Stomach (tissue), 9 donors: ENCODE results near the gene RPE65. TPM values are rescaled to one million over a fixed set of nuclear protein-coding genes. Genes with fewer than 3 reads are reported as not detected.

ENCODE experiments used
- DNase-seq, 2 donors: peaks; one replicate each; pipeline versions ENCODE4 v3.0.0 to v3.0.0-alpha.2; 2013 to 2019
- H3K27ac ChIP-seq, 5 donors: fragments of 200-600 bp in 4 of 5; sonication (generic) in 4 of 5; one replicate each; pipeline ENCODE4 v1.5.1; 2013 to 2019; ENCODE audit warnings: mild to moderate bottlenecking in 1 of 5, moderate library complexity in 1 of 5
- H3K27me3 ChIP-seq, 3 donors: fragments of 200-600 bp; sonication (generic); one replicate each; pipeline ENCODE4 v1.5.1; 2017 to 2019; ENCODE audit warnings: mixed run types in 1 of 3
- H3K36me3 ChIP-seq, 4 donors: fragments of 200-600 bp; sonication (generic); 1 replicate in 3 of 4; 2 replicates in 1 of 4; pipeline ENCODE4 v1.5.1; 2016 to 2019
- H3K4me1 ChIP-seq, 4 donors: fragments of 200-600 bp; sonication (generic); one replicate each; pipeline ENCODE4 v1.5.1; 2016 to 2019
- H3K4me3 ChIP-seq, 4 donors: fragments of 200-600 bp; sonication (generic) in 3 of 4; one replicate each; pipeline ENCODE4 v1.5.1; 2016 to 2019; ENCODE audit warnings: mild to moderate bottlenecking in 1 of 4
- H3K9me3 ChIP-seq, 4 donors: fragments of 200-600 bp; sonication (generic); one replicate each; pipeline ENCODE4 v1.5.1; 2016 to 2019
- EP300 ChIP-seq: sonication (generic); formaldehyde crosslinking; IDR thresholded peaks from one replicate; pipeline ENCODE4 v1.6.1; 2017; ENCODE audit warnings: antibody characterized with exemption
- POLR2A ChIP-seq, 4 donors: fragments of 450-650 bp; IDR thresholded peaks; one replicate each; pipeline ENCODE4 v1.6.1; 2016; ENCODE audit warnings: antibody characterized with exemption in 4 of 4, control low read depth in 2 of 4, mild to moderate bottlenecking in 1 of 4, moderate library complexity in 1 of 4
- POLR2AphosphoS5 ChIP-seq, 3 donors: sonication (generic); formaldehyde crosslinking; IDR thresholded peaks; one replicate each; pipeline ENCODE4 v1.6.1; 2016; ENCODE audit warnings: antibody characterized with exemption in 3 of 3
- WGBS, 5 donors: extraction: QIAGEN DNeasy Blood & Tissue Kit in 3 of 5; methylation state at CpG; one replicate each; pipeline versions ENCODE4 v1.1.5 to v1.1.7; 2013 to 2018; 5-methylcytosine and 5-hydroxymethylcytosine counted together
- intact Hi-C: fragments of 100-400 bp; cut with DNase I; formaldehyde crosslinking; loops from one replicate; pipeline ENCODE4 v1.15.1; 2023; ENCODE audit warnings: low total_unique reads
- polyA plus RNA-seq, 3 donors: library from polyadenylated mRNA; stranded (reverse); fragments of 200-250 nt; gene quantifications; one replicate each; pipeline ENCODE4 v1.2.3, GENCODE V29; 2013
- small RNA-seq, 4 donors: library from RNA; depleted of rRNA; stranded (forward); fragments of <200 nt; gene quantifications; one replicate each; pipeline ENCODE3, GENCODE V24; 2016
- total RNA-seq, 5 donors: library from RNA; depleted of rRNA; stranded (reverse); fragments of >200 nt; gene quantifications; one replicate each; pipeline versions ENCODE4 v1.1.0 to v1.2.3, GENCODE V29; 2014 to 2016
- TF ChIP-seq, protein P1 (sequence below), 7 experiments: fragments of 450-650 bp in 4 of 7; fragments of 200-600 bp in 3 of 7; sonication (generic) in 3 of 7; IDR thresholded peaks; one replicate each; pipeline ENCODE4 v1.5.1; 2016 to 2019; ENCODE audit warnings: antibody characterized with exemption in 7 of 7, control low read depth in 2 of 7, mild to moderate bottlenecking in 1 of 7
- donor health status: healthy with polysubstance abuse.
- donor health status: Bipolar disorder and iron deficiency.
- donor health status: healthy.

The RPE65 gene
- total and polyA plus RNA-seq, 8 donors = 0.03 to 1.7 (median 0.46) TPM; not detected in 3

DNA sequence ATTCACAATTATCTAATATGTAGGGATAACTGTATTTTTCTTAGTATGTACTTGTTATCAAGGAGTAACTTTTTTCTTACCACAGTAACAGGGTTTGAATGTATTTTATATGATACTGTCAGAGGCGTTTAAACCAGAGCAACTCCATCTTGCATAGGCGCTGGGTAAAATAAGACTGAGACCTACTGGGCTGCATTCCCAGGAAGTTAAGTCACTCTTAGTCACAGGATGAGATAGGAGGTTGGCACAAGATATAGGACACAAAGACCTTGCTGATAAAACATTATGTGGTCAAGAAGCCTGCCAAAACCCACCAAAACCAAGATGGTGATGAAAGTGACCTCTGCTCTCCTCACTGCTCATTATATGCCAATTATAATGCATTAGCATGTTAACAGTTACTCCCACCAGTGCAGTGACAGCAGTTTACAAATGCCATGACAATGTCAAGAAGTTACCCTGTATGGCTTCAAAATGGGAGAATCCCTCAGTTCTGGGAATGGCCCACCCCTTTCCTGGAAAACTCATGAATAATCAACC is 64.8 kb downstream of the RPE65 start:
- Histone ChIP-seq H3K4me1 (peaks cover 0 to 19% (median 5%) of the 10 kb centered on the region in 4 donors), H3K36me3 (no peaks in the 10 kb centered on the region), H3K4me3 (no peak overlapping the region), H3K9me3 (no peaks in the 10 kb centered on the region), H3K27me3 (no peaks in the 10 kb centered on the region), H3K27ac (peak overlapping the region in 4 of 5 donors; percentile 32 to 72 (median 46))
- intact Hi-C loops = no loop called here
- TF ChIP-seq POLR2AphosphoS5 (IDR thresholded peaks at IDR 0.05) (no peak), EP300 (no peak), POLR2A (IDR thresholded peaks at IDR 0.05) (no peak)
- TF ChIP-seq, protein P1, sequence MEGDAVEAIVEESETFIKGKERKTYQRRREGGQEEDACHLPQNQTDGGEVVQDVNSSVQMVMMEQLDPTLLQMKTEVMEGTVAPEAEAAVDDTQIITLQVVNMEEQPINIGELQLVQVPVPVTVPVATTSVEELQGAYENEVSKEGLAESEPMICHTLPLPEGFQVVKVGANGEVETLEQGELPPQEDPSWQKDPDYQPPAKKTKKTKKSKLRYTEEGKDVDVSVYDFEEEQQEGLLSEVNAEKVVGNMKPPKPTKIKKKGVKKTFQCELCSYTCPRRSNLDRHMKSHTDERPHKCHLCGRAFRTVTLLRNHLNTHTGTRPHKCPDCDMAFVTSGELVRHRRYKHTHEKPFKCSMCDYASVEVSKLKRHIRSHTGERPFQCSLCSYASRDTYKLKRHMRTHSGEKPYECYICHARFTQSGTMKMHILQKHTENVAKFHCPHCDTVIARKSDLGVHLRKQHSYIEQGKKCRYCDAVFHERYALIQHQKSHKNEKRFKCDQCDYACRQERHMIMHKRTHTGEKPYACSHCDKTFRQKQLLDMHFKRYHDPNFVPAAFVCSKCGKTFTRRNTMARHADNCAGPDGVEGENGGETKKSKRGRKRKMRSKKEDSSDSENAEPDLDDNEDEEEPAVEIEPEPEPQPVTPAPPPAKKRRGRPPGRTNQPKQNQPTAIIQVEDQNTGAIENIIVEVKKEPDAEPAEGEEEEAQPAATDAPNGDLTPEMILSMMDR (IDR thresholded peaks at IDR 0.05) = no peak
- 35 to 66% (median 59%) methylated on average over 2 of the region's 2 CpGs for WGBS, 5 donors
- no peak for DNase-seq

DNA sequence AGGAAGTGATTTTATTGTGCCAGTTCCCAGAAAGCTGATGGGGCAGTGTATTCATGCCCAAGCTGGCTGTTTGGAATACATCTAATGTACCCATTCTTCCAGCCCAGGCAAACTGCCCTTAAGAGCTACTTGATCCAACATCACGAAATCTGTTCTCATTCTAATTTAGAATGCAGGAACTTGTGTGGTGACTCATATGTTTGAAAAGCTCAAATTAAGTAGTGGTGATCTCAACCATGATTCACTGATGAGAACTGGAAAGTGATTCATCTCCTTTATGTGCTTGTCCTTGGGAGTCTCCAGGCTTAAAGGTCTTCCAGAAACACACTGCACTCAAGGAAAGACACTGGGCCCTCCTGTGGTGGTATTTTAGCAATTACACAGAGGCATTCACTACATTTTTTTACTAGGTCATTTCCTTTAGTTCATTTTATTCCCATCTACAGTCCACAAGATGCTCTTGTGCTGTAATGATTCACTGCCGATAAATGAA is 65.4 kb downstream of the RPE65 start:
- 38 to 48% (median 40%) methylated on average over 2 of the region's 2 CpGs for WGBS, 5 donors
- Histone ChIP-seq H3K36me3 (no peaks in the 10 kb centered on the region), H3K27me3 (no peaks in the 10 kb centered on the region), H3K9me3 (no peaks in the 10 kb centered on the region), H3K27ac (peak overlapping the region; percentile 32 to 72 (median 54)), H3K4me3 (no peak overlapping the region), H3K4me1 (peaks cover 0 to 19% (median 5%) of the 10 kb centered on the region in 4 donors)
- no peak for TF ChIP-seq POLR2A (IDR thresholded peaks at IDR 0.05)
- TF ChIP-seq POLR2AphosphoS5 (IDR thresholded peaks at IDR 0.05) = peak in 2 of 3 donors; percentile 45 to 88
- DNase-seq = peak in 1 of 2 donors; percentile 38
- intact Hi-C loops = no loop called here

DNA sequence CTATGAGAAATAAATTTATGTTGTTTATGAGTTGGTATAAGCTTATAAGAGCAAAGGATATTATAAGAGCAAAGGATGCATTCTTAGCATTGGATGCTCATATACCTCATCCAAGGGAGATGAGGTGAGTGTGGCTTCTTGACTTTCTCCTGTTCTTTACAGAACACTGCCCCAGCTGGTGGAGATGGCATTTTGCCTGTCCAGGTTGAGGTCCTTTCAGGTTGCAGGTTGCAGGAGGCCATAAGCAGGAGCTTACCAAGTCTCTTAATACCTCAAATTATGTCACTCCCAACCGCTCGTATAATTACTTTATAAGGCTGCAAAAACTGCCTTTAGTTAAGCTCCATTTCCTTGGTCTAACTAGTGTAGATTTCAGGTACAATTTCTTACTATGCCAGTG is 66.7 kb downstream of the RPE65 start:
- Histone ChIP-seq H3K27ac (no peak overlapping the region), H3K9me3 (no peaks in the 10 kb centered on the region), H3K36me3 (no peaks in the 10 kb centered on the region), H3K4me1 (peaks cover 0 to 25% (median 5%) of the 10 kb centered on the region in 4 donors), H3K27me3 (no peaks in the 10 kb centered on the region), H3K4me3 (no peak overlapping the region)
- intact Hi-C loops = no loop called here
- TF ChIP-seq POLR2A (IDR thresholded peaks at IDR 0.05) (no peak), POLR2AphosphoS5 (IDR thresholded peaks at IDR 0.05) (no peak), EP300 (no peak)
- TF ChIP-seq, protein P1 (IDR thresholded peaks at IDR 0.05) = no peak
- WGBS, 5 donors = 93 to 97% (median 94%) methylated on average over 2 of the region's 2 CpGs
- no peak for DNase-seq

DNA sequence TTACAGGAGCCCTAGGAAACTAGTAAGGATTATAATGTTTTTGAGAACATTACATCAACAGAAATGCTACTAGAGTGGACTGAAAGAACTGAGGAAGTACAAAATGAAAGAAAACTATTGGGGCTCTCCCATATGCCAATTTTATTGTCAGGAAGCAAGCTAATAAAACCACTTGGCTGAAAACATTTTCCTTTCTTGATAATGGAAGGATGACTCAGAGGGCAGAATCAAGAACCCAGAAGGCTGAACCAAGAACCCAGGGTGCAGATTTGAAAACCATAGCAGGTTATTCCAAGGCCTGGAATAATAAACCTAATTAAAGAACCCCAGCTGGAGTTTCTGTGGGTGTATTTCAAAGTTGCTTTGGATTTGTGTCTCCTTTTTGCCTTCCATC is 70.7 kb downstream of the RPE65 start:
- H3K36me3 ChIP-seq = no peaks in the 10 kb centered on the region
- intact Hi-C loops = no loop called here
- no peak for DNase-seq
- peak overlapping the region in 2 of 5 donors; percentile 24 to 59 for H3K27ac ChIP-seq
- peaks cover 0 to 20% (median under 1%) of the 10 kb centered on the region in 4 donors for H3K4me1 ChIP-seq
- H3K27me3 ChIP-seq = no peaks in the 10 kb centered on the region
- TF ChIP-seq, protein P1 (IDR thresholded peaks at IDR 0.05) = no peak
- TF ChIP-seq POLR2A (IDR thresholded peaks at IDR 0.05) = no peak
- TF ChIP-seq POLR2AphosphoS5 (IDR thresholded peaks at IDR 0.05) = no peak
- no peak for TF ChIP-seq EP300
- no peaks in the 10 kb centered on the region for H3K9me3 ChIP-seq
- no peak overlapping the region for H3K4me3 ChIP-seq

Small RNA genes lying within 50 kb of the gene (small RNA-seq; reads per million reads assigned to genes)
- gene AL139413.1 = 0 reads per million in 4 donors

Other genes with a start within 250 kb of the RPE65 start
- 100 to 1,000 TPM in 2 of 5 donors, 10 to 100 TPM in 3; 56.2 to 194 (median 92.2) TPM for gene WLS, start 217.4 kb downstream of the RPE65 start, total RNA-seq
- gene WLS, start 217.4 kb downstream of the RPE65 start, polyA plus RNA-seq = 10 to 100 TPM; 17.9 to 50.8 (median 37.9) TPM
- gene DEPDC1, start 47.1 kb upstream of the RPE65 start, total RNA-seq = 10 to 100 TPM in 1 of 5 donors, 1 to 10 TPM in 2, under 1 TPM in 1, not detected in 1; 0.29 to 16.3 (median 3.8) TPM
- gene DEPDC1, start 47.1 kb upstream of the RPE65 start, polyA plus RNA-seq = 1 to 10 TPM in 2 of 3 donors, under 1 TPM in 1; 1.00 to 2.4 (median 1.5) TPM